ENCODE data around the gene CACNG3.

The CACNG3 gene

GRCh38 chr16:24258791-24259190, 2.7 kb downstream of the CACNG3 start:
- no peak for DNase-seq (ENCODE audit: low spot score in 2 of 2)
- no peak overlapping the region for H3K27ac Mint-ChIP-seq
- ATAC-seq, result no peak
- no peaks in the 10 kb centered on the region for H3K9me3 Mint-ChIP-seq
- H3K4me3 Mint-ChIP-seq, result no peak overlapping the region
- no peaks in the 10 kb centered on the region for H3K36me3 Mint-ChIP-seq
- H3K4me1 Mint-ChIP-seq, result peaks cover 5% of the 10 kb centered on the region

DNA sequence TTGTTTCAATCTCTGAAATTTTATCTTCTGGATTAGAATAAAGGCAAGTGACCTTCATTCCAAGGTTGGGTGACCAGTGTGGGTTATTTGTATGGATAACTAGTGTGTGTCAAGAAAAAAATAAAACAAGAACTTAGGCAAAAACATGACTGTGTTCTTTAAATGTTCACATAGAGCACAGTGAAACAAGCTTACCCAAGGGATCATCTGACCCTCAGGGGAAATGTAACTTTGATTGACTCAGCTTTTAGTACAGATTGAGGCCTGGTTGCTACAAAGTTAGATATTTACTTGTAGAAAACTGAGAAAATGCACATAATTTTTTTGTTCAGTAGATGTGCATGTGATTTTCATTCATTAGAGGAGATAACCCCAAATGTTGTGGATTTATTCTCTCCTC, 6.7 kb downstream of the CACNG3 start:
- ATAC-seq (no peak), DNase-seq (ENCODE audit: low spot score in 2 of 2) (no peak)
- no peaks in the 10 kb centered on the region for H3K9me3 Mint-ChIP-seq
- no peak overlapping the region for H3K27ac Mint-ChIP-seq
- H3K4me1 Mint-ChIP-seq, result no peaks in the 10 kb centered on the region
- H3K36me3 Mint-ChIP-seq, result no peaks in the 10 kb centered on the region
- H3K4me3 Mint-ChIP-seq, result no peak overlapping the region

DNA sequence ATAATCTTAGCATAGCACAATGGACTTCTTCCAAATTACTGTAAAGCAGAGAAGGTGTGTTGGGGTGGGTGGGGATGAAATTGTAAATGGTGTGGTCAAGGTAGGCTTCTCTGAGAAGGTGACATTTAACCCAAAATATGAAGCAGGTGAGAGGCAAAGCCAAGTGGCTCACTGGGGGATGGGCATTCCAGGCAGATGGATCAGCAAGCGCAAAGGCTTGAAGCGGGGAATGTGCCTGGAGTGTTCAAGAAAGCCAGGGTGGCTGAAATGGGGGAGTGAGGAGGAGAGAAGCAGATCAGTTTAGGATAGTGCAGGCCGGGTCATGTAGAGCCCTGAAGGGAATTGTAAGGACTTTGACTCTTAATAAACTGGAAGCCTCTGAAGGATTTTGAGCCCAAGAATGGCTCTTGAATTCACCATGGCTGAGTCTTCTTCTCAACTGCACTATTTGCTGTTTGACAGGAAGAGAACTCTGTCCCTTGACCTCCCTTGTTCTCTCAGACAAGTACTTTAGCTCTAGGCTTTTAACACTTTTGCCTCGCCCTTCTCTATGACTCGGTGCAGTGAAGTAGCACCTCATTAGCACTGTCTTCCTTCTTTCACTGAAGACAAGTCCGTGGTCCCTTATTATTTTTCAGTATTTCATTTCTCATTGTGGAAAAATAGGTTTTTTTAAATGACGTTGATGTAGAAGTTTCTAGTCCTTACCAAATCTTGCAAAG, 14.7 kb downstream of the CACNG3 start:
- no peaks in the 10 kb centered on the region for H3K9me3 Mint-ChIP-seq
- DNase-seq (ENCODE audit: low spot score in 2 of 2), result no peak
- ATAC-seq, result no peak
- H3K27ac Mint-ChIP-seq, result no peak overlapping the region
- H3K36me3 Mint-ChIP-seq, result no peaks in the 10 kb centered on the region
- no peak overlapping the region for H3K4me3 Mint-ChIP-seq
- no peaks in the 10 kb centered on the region for H3K4me1 Mint-ChIP-seq

GRCh38 chr16:24272379-24272778, 16.2 kb downstream of the CACNG3 start:
- H3K27ac Mint-ChIP-seq, result no peak overlapping the region
- no peaks in the 10 kb centered on the region for H3K4me1 Mint-ChIP-seq
- no peaks in the 10 kb centered on the region for H3K36me3 Mint-ChIP-seq
- ATAC-seq (no peak), DNase-seq (ENCODE audit: low spot score in 2 of 2) (no peak)
- no peak overlapping the region for H3K4me3 Mint-ChIP-seq
- H3K9me3 Mint-ChIP-seq, result no peaks in the 10 kb centered on the region

- DNase-seq (ENCODE audit: low spot score in 2 of 2) (no peak), ATAC-seq (no peak)
- Mint-ChIP-seq H3K36me3 (no peaks in the 10 kb centered on the region), H3K4me1 (no peaks in the 10 kb centered on the region), H3K27ac (no peak overlapping the region), H3K4me3 (no peak overlapping the region), H3K9me3 (no peaks in the 10 kb centered on the region)
Observed at GRCh38 chr16:24273508-24274182, 17.5 kb downstream of the CACNG3 start.

- Mint-ChIP-seq H3K27ac (no peak overlapping the region), H3K4me1 (no peaks in the 10 kb centered on the region), H3K9me3 (no peaks in the 10 kb centered on the region), H3K4me3 (no peak overlapping the region), H3K36me3 (no peaks in the 10 kb centered on the region)
- ATAC-seq (no peak), DNase-seq (ENCODE audit: low spot score in 2 of 2) (no peak)
Observed at GRCh38 chr16:24275413-24275812, 19.3 kb downstream of the CACNG3 start.

- H3K4me1 Mint-ChIP-seq, result no peaks in the 10 kb centered on the region
- no peak overlapping the region for H3K4me3 Mint-ChIP-seq
- no peak overlapping the region for H3K27ac Mint-ChIP-seq
- H3K36me3 Mint-ChIP-seq, result no peaks in the 10 kb centered on the region
- ATAC-seq (no peak), DNase-seq (ENCODE audit: low spot score in 2 of 2) (no peak)
- H3K9me3 Mint-ChIP-seq, result no peaks in the 10 kb centered on the region
Observed at GRCh38 chr16:24279982-24280515, 23.9 kb downstream of the CACNG3 start.

DNA sequence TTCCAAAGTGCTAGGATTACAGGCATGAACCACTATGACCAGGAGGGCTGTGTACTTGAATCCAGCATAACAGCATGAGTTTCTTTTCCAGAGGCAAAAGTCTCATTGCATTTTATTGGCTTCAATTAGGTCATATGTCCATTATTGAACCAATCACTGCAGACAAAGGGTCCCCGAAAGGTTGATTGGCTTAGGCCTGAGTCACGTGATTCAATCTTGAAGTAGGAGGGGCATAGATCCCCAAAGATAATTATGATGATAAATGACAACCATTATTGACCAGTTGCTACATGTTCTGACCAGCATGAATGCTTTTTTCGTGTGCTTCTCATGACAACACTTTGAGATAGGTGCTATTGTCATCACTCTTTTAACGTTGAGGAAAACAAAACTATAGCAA, 25.3 kb downstream of the CACNG3 start:
- Mint-ChIP-seq H3K36me3 (no peaks in the 10 kb centered on the region), H3K4me1 (no peaks in the 10 kb centered on the region), H3K9me3 (no peaks in the 10 kb centered on the region), H3K4me3 (no peak overlapping the region), H3K27ac (no peak overlapping the region)
- no peak for DNase-seq (ENCODE audit: low spot score in 2 of 2)
- ATAC-seq, result no peak

DNA sequence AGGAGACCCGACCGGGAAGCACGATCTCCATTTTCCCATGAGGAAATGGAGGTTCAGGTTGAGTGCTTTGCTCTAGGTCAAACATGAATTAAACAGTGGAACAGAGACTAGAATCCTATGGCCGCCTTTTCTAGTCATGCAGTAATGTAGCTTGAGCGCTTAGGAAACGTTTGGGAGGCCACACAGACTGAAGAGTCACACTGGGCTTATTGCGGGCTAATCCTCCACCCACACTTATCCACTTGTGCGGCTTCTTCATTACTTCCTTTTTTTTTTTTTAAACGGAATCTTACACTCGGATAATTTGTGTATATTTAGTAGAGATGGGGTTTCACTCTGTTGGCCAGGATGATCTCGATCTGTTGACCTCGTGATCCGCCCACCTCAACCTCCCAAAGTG, 26.0 kb downstream of the CACNG3 start:
- H3K4me1 Mint-ChIP-seq, result no peaks in the 10 kb centered on the region
- DNase-seq (ENCODE audit: low spot score in 2 of 2) (no peak), ATAC-seq (no peak)
- H3K4me3 Mint-ChIP-seq, result no peak overlapping the region
- H3K9me3 Mint-ChIP-seq, result no peaks in the 10 kb centered on the region
- H3K27ac Mint-ChIP-seq, result no peak overlapping the region
- H3K36me3 Mint-ChIP-seq, result no peaks in the 10 kb centered on the region

DNA sequence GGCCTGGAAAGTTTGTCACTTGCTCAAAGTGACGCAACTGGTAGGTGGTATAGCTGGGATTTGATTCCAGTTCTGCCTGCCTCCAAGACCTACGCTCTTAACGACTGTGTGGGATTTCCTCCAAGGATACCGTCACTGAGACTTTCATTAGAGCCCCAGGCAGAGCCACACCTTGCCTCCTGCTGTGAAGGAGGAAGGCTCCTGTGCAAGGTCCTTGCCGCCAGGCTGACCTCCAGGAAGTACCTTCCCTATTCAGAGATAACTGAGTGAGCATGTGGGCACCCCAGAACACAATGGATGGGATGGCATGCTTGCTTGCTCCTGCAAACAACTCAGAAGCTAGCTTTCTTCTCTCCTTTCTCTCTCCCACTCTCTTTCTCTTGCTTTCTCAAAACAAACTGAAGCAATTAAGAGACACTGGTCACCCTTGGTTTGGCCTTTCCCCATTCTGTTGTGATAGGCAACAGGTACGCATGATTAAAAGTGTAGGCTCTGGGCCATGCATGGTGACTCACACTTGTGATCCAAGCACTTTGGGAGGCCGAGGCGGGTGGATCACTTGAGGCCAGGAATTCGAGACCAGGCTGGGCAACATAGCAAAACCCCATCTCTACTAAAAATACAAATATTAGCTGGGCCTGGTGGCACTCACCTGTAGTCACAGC, 30.7 kb downstream of the CACNG3 start:
- no peak for DNase-seq (ENCODE audit: low spot score in 2 of 2)
- no peak overlapping the region for H3K27ac Mint-ChIP-seq
- ATAC-seq, result no peak
- no peaks in the 10 kb centered on the region for H3K4me1 Mint-ChIP-seq
- H3K36me3 Mint-ChIP-seq, result no peaks in the 10 kb centered on the region
- no peaks in the 10 kb centered on the region for H3K9me3 Mint-ChIP-seq
- H3K4me3 Mint-ChIP-seq, result no peak overlapping the region

DNA sequence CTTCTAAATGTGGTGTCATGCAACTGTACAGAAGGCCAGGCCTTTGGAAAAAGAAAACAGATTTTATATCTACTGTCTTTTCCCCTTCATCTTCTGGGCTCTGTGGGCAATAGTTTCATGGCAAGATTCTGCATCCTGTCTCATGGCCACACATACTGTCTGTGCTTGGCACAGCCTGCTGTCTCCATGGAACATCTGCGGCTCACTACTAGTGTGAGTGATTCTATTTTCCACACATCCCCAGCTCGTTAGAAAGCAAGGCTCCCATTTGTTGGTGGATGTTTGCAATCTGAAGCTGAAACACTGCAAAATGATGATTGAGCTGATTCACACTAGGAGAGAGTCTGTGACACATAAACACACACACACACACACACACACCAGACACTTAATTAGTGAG, 32.4 kb downstream of the CACNG3 start:
- no peaks in the 10 kb centered on the region for H3K9me3 Mint-ChIP-seq
- DNase-seq (ENCODE audit: low spot score in 2 of 2) (no peak), ATAC-seq (no peak)
- no peak overlapping the region for H3K4me3 Mint-ChIP-seq
- no peaks in the 10 kb centered on the region for H3K36me3 Mint-ChIP-seq
- H3K4me1 Mint-ChIP-seq, result no peaks in the 10 kb centered on the region
- no peak overlapping the region for H3K27ac Mint-ChIP-seq

DNA sequence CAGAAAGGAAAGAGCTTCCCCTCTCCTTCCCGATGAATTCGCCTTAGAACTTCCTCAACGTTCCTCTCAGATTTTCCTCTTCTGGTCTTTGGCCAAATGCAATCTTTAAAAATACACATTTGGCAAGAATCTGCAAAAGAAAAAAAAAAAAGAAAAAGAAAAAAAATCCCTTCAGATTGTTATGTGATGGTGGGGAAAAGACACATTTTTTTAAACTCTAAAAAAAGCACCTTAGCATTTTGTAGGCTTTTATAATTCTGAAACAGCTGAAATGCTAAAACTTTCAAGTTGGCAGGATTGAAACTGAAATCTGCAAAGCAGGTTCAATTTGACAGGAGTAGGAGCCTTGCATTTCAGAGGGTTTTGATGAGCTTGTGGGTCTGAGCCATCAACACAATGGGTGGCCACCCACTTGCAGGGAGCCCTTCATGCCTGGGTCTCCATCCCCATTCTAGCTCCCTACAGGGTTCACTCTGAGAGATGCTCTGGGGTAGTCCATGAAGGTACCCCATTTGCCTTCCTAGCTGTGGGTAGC, 33.1 kb downstream of the CACNG3 start:
- H3K4me3 Mint-ChIP-seq, result no peak overlapping the region
- H3K9me3 Mint-ChIP-seq, result no peaks in the 10 kb centered on the region
- no peaks in the 10 kb centered on the region for H3K4me1 Mint-ChIP-seq
- DNase-seq (ENCODE audit: low spot score in 2 of 2) (no peak), ATAC-seq (no peak)
- no peak overlapping the region for H3K27ac Mint-ChIP-seq
- H3K36me3 Mint-ChIP-seq, result no peaks in the 10 kb centered on the region

GRCh38 chr16:24291932-24292331, 35.8 kb downstream of the CACNG3 start:
- Mint-ChIP-seq H3K27ac (no peak overlapping the region), H3K9me3 (no peaks in the 10 kb centered on the region), H3K4me1 (no peaks in the 10 kb centered on the region), H3K36me3 (no peaks in the 10 kb centered on the region), H3K4me3 (no peak overlapping the region)
- no peak for DNase-seq (ENCODE audit: low spot score in 2 of 2)
- no peak for ATAC-seq

DNA sequence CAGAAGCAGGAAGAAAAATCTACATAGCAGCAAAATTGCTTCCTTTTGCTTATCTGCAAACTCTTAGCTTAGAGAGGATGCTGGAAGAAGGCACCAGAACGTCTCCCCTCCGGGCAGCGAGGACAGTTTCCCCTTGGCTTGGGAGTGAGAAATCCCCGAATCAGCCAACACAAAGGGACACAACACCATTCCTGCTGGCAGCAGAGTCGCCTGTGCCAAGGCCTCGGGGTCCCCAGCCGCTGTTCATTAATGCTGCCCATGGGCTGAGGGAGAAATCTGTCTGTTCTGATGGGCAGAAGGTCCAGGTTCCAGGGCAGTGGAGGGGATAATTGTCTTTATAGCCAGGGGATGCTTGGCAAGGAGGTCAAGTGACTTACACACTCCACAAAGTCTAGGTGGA, 38.0 kb downstream of the CACNG3 start:
- DNase-seq (ENCODE audit: low spot score in 2 of 2) (no peak), ATAC-seq (no peak)
- Mint-ChIP-seq H3K4me3 (no peak overlapping the region), H3K36me3 (no peaks in the 10 kb centered on the region), H3K27ac (no peak overlapping the region), H3K4me1 (no peaks in the 10 kb centered on the region), H3K9me3 (no peaks in the 10 kb centered on the region)

DNA sequence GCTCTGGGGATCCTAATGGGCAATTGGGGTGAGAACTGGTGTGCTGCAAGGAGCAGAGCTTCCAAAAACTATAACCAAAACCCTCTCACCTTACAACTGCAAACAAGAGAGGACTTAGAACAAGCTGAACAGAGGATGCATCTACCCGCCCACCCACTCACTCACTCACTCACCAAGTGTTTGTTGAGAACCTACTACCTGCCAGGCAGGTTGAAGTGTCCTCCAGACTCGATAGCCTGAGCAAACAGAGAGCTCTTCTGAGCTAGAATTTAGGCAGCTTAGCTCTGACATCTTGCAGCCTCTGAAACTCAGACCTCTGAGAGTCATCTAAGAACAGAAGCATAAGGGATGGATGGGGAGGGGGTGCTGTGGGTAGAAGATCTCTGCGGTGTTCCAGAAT, 41.2 kb downstream of the CACNG3 start:
- ATAC-seq (no peak), DNase-seq (ENCODE audit: low spot score in 2 of 2) (no peak)
- no peaks in the 10 kb centered on the region for H3K9me3 Mint-ChIP-seq
- no peaks in the 10 kb centered on the region for H3K36me3 Mint-ChIP-seq
- no peak overlapping the region for H3K27ac Mint-ChIP-seq
- no peaks in the 10 kb centered on the region for H3K4me1 Mint-ChIP-seq
- H3K4me3 Mint-ChIP-seq, result no peak overlapping the region
